Right lobe of liver (tissue), 6 donors: ENCODE results near the gene SWAP70. TPM values are rescaled to one million over a fixed set of nuclear protein-coding genes. Genes with fewer than 3 reads are reported as not detected.

Experiments used
- ATAC-seq, 4 donors: fragments of 200-7000 bp; cut with Tn5 transposase; one replicate each; pipeline ENCODE4 v1.9.1; 2020; ENCODE audit warnings: mild to moderate bottlenecking in 4 of 4, moderate library complexity in 4 of 4
- DNase-seq, 3 donors: peaks; one replicate each; pipeline ENCODE4 v3.0.0-alpha.2; 2020
- H3K27ac ChIP-seq, 3 donors: fragments of 200-600 bp; one replicate each; pipeline ENCODE4 v1.8.0; 2022
- H3K27me3 ChIP-seq, 2 donors: fragments of 200-600 bp; one replicate each; pipeline ENCODE4 v1.8.0; 2022
- H3K36me3 ChIP-seq, 4 donors: fragments of 200-600 bp; sonication (generic) in 1 of 4; one replicate each; pipeline versions ENCODE4 v1.5.1 to v1.8.0; 2017 to 2022; ENCODE audit warnings: control low read depth in 1 of 4
- H3K4me1 ChIP-seq, 4 donors: fragments of 200-600 bp; sonication (generic) in 1 of 4; one replicate each; pipeline versions ENCODE4 v1.5.1 to v1.8.0; 2017 to 2022; ENCODE audit warnings: control low read depth in 1 of 4
- H3K4me3 ChIP-seq, 3 donors: fragments of 200-600 bp; one replicate each; pipeline ENCODE4 v1.8.0; 2022
- H3K9me3 ChIP-seq, 4 donors: fragments of 200-600 bp; sonication (generic) in 1 of 4; one replicate each; pipeline versions ENCODE4 v1.5.1 to v1.8.0; 2017 to 2022; ENCODE audit warnings: control low read depth in 1 of 4
- POLR2A ChIP-seq: fragments of 450-650 bp; IDR thresholded peaks from one replicate; pipeline ENCODE4 v1.6.1; 2017; ENCODE audit warnings: antibody characterized with exemption, mild to moderate bottlenecking
- WGBS: methylation state at CpG from one replicate; pipeline ENCODE4 v1.1.6; 2018; ENCODE audit warnings: low coverage, low lambda C conversion rate; ENCODE audit not compliant: insufficient coverage; ENCODE audit errors: missing lambda C conversion rate; 5-methylcytosine and 5-hydroxymethylcytosine counted together
- intact Hi-C, 2 donors: fragments of 100-400 bp; cut with DNase I; formaldehyde crosslinking; loops; one replicate each; pipeline versions ENCODE4 v1.11.2 to v1.14.1; 2022
- total RNA-seq, 6 experiments: library from RNA; depleted of rRNA in 2 of 6; stranded (reverse); fragments of >200 nt in 2 of 6; fragmentation: NEBNext Ultra II Directional in 3 of 6; extraction: Animal tissue kit (Norgen Biotek cat#: 25700) in 3 of 6; gene quantifications; one replicate each; pipeline versions ENCODE4 v1.1.0 to v1.2.4, GENCODE V29; 2016 to 2023
- TF ChIP-seq, protein P1 (sequence below), 4 donors: fragments of 200-600 bp in 3 of 4; fragments of 450-650 bp in 1 of 4; IDR thresholded peaks; one replicate each; pipeline versions ENCODE4 v1.5.1 to v1.8.0; 2016 to 2022; ENCODE audit warnings: antibody characterized with exemption in 4 of 4, mild to moderate bottlenecking in 2 of 4
- donor health status: DM: no; HTN: yes; CAD: no.
- donor health status: DM: no; HTN: no; CAD: no.
- donor health status: DM: no; HTN: no; CAD: no.
- donor health status: DM: no; HTN: yes; CAD: no.
- donor health status: DM: no; HTN: yes; CAD: no.

Gene SWAP70
- total RNA-seq, 6 experiments from 2014 or later, result 3.2 to 13.5 (median 7.4) TPM

DNA sequence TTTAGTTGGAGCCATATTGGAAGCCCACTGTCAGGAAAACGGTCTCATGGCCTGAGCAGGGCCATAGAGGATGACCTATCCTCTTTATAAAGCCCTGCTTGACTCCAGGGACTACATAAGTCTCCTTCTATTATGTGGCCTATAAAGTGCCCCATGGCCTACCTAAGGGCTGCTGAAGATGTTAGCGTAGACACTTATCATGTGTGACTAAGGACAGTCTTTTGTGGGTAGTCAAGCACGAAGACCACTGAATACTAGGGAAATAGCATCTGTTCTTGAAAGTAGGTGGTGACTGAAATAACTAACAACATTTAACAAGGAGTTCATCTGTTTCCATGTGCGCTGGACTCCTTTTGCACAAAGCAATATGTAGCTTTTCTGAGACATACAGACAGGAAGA lies 117.1 kb downstream of the SWAP70 start:
- ATAC-seq, result no peak
- 88% methylated on average over 4 of the region's 4 CpGs for WGBS
- no peaks in the 10 kb centered on the region for H3K4me1 ChIP-seq

DNA sequence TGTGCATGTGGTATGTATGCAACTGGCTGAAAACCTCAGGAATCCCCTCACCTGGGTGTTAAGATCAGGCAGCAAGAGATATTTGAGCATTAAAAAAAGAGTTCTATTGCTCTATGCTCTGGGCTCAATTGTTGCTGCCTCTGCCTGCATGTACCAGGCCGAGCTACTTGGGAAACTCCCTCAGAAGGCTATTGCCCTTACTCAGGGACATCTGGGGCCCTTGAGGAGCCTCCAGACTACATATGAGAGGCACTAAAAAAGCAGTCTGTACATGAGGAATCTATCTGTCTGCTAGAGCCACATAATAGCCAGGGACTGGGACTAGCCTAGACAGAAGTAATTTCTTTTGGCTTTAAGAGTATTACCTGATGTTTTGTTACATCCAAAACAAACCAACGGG lies 120.1 kb downstream of the SWAP70 start:
- H3K27ac ChIP-seq, result no peak overlapping the region
- no peaks in the 10 kb centered on the region for H3K27me3 ChIP-seq
- 100% methylated on average over 1 of the region's 2 CpGs for WGBS
- TF ChIP-seq, protein P1, sequence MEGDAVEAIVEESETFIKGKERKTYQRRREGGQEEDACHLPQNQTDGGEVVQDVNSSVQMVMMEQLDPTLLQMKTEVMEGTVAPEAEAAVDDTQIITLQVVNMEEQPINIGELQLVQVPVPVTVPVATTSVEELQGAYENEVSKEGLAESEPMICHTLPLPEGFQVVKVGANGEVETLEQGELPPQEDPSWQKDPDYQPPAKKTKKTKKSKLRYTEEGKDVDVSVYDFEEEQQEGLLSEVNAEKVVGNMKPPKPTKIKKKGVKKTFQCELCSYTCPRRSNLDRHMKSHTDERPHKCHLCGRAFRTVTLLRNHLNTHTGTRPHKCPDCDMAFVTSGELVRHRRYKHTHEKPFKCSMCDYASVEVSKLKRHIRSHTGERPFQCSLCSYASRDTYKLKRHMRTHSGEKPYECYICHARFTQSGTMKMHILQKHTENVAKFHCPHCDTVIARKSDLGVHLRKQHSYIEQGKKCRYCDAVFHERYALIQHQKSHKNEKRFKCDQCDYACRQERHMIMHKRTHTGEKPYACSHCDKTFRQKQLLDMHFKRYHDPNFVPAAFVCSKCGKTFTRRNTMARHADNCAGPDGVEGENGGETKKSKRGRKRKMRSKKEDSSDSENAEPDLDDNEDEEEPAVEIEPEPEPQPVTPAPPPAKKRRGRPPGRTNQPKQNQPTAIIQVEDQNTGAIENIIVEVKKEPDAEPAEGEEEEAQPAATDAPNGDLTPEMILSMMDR (IDR thresholded peaks at IDR 0.05), result no peak
- H3K4me1 ChIP-seq, result no peaks in the 10 kb centered on the region
- H3K4me3 ChIP-seq, result no peak overlapping the region
- no peaks in the 10 kb centered on the region for H3K9me3 ChIP-seq
- no peak for DNase-seq
- H3K36me3 ChIP-seq, result peaks cover 0 to 52% (median 18%) of the 10 kb centered on the region in 4 donors
- intact Hi-C loops, result no loop called here
- ATAC-seq, result no peak

More for the DNA sequence above, 117.1 kb downstream of the SWAP70 start:
- no peak for TF ChIP-seq POLR2A
- TF ChIP-seq, protein P1 (IDR thresholded peaks at IDR 0.05), result no peak
- H3K27ac ChIP-seq, result no peak overlapping the region
- H3K9me3 ChIP-seq, result no peaks in the 10 kb centered on the region
- intact Hi-C loops, result no loop called here
- H3K27me3 ChIP-seq, result no peaks in the 10 kb centered on the region
- no peak overlapping the region for H3K4me3 ChIP-seq
- peaks cover 0 to 39% (median 15%) of the 10 kb centered on the region in 4 donors for H3K36me3 ChIP-seq
- DNase-seq, result no peak

DNA sequence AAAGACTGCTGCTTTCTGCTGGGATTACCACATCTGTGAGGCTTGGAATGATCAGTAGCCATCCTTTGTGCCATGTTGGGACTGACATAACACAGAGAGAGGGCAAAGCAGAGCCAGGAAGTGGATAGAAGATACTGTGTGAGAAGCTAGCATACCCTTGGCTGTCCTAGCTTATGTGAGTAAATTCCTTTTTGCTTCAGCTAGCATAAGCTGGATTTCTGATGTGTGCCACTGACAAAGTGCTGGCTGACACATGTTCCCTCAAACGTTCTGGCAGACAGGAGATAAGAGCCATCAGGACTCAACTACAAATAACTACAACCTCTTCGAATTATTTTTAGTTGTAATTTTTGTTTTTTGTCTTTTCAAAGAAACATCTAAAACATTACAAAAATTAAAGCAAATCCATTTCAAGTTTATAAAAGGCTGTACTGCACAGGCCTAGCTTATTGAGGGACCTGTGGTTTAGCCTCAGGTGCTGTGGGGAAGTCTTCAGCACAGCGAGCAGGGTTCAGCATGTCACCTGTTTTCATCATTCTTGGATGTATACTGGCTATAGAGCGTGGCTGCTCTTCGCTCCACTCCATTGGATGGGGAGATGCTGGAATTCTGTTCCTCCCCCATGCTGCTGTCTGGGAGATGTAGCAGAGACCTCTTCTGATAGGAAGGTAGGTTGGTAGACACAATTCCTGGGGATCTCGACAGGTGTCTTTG lies 120.9 kb downstream of the SWAP70 start:
- H3K4me1 ChIP-seq, result no peaks in the 10 kb centered on the region

DNA sequence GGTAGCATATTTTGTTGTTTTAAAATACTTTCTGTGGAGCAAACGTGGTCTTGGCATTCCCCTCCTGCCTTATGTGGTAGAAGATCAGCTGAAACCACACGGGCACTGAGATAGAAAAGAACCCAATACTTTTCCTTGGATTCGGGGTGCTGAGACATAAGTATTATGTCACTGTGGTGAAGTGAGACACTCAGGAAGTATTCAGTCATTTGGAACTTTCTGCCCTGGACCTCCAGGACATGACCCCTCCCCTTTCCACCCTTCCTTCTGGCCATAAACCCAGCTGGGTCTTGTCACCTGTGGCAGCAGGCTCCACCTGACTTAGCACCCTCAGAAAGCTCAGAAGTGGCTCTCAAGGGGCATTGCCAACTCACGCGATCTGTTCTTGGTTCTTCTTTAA lies 123.4 kb downstream of the SWAP70 start:
- 99% methylated on average over 5 of the region's 5 CpGs for WGBS
- no peak overlapping the region for H3K4me3 ChIP-seq
- peaks cover 0 to 25% (median 6%) of the 10 kb centered on the region in 4 donors for H3K36me3 ChIP-seq
- no peak for ATAC-seq
- no peak for DNase-seq
- no peaks in the 10 kb centered on the region for H3K4me1 ChIP-seq
- intact Hi-C loops, result no loop called here
- no peaks in the 10 kb centered on the region for H3K27me3 ChIP-seq
- H3K27ac ChIP-seq, result no peak overlapping the region
- H3K9me3 ChIP-seq, result no peaks in the 10 kb centered on the region
- TF ChIP-seq, protein P1 (IDR thresholded peaks at IDR 0.05), result no peak
- no peak for TF ChIP-seq POLR2A

More for the DNA sequence above, 120.9 kb downstream of the SWAP70 start:
- H3K27me3 ChIP-seq, result no peaks in the 10 kb centered on the region
- H3K9me3 ChIP-seq, result no peaks in the 10 kb centered on the region
- intact Hi-C loops, result no loop called here
- peaks cover 0 to 47% (median 16%) of the 10 kb centered on the region in 4 donors for H3K36me3 ChIP-seq
- WGBS, result 74% methylated on average over 4 of the region's 6 CpGs
- no peak for ATAC-seq
- no peak overlapping the region for H3K4me3 ChIP-seq
- TF ChIP-seq, protein P1 (IDR thresholded peaks at IDR 0.05), result no peak
- TF ChIP-seq POLR2A, result no peak
- DNase-seq, result no peak
- no peak overlapping the region for H3K27ac ChIP-seq
